GM18858 (cell line): ENCODE data around the gene TRABD2A.

Experiments
- ATAC-seq: cut with Tn5 transposase; IDR thresholded peaks from one replicate; pipeline ENCODE4 v1.9.1; 2021; ENCODE audit not compliant: unreplicated experiment

The TRABD2A gene

DNA sequence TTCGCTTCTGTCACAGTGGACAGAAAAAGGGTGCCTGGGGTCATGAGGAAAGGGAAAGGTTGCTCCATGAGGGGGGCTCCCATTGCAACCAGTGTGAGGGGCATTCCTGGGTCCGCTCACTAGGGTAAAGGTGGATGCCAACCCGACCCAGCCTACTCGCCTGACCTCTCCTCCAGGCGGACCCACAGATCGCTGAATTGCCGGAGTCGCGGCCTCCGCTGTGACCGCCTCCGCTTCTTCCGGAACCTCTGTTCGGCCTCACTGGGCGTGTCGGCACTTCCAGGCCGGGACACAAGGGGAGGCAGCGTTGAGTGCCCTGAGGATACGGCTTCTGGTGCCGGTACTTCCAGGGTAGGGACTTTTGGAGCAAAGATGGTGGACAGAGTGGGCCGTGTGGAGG lies 57.1 kb downstream of the TRABD2A start:
- ATAC-seq: no peak

DNA sequence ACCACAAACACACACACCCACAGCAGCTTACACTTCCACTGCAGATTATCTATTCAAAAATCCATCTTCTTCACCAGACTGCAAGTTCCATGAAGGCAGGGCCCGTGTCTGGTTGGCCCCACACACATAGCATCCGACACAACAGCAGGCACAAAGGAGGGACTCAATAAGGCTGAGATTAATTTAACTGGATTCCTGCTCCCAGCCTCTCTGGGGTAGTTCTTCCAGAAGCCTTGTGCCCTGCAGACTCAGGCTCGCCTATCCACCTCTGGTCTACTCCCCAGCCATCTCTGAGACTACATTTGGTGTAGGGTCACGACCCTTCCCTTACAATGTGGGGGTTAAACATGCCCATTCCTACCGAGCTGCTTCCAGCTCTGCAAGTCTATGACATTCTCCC lies 57.7 kb downstream of the TRABD2A start:
- no peak for ATAC-seq

DNA sequence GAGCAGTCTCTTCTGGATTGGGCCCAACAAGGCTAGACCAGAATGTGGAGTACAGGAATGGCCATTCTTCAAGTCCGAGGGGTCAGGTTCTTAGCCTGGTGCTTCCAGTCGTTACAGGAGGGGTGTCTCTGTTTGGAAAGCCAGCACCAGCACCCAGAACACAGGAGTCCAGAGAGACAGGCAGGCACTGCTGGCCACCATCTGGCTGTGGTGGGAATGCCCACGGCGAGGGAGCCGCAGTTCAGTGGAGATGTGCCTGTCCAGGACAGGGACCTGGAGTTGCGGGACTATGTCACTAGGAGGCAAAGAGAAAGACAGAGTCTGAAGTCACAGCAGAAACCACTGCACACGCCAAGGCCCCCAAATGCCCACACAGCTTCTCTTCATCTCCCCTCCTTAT lies 59.1 kb downstream of the TRABD2A start:
- ATAC-seq: no peak

DNA sequence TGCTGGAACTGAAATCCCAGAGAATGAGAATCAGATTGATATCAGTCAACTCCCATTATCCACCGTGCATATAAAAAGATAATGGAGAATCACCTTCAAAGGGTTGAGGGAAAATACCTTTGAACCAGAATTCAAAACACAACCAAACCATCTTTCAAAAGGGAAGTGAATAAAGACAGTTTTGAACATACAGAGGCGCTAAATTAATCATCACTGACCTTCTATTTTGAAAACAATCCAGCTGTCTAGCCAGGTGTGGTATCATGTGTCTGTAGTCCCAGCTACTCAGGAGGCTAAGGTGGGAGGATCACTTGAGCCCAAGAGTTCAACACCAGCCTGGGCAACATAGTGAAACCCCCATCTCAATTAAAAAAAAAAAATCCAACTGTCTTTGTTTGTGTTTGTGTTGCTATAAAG lies 63.6 kb downstream of the TRABD2A start:
- peak; percentile 96 for ATAC-seq

DNA sequence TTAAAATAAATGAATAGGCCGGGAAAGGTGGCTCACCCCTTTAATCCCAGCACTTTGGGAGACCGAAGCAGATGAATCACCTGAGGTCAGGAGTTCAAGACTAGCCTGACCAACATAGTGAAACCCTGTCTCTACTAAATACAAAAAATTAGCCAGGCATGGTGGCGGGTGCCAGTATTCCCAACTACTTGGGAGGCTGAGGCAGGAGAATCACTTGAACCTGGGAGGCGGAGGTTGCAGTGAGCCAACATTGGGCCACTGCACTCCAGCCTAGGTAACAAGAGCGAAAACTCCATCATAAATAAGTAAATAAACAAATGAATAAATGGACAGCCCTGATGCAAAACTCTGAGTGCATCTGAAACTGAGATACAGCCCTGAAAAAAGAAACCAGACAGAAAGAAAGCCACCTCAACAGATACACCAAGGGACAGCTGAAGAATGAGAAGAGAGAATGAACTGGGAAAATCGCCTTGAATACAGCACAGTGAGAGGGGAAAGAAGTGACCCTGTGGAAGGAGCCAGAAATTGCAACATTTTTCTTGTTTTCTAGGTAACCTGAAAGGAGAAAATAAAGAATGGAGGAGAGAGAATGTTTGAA lies 64.4 kb downstream of the TRABD2A start:
- peak; percentile 58 for ATAC-seq

DNA sequence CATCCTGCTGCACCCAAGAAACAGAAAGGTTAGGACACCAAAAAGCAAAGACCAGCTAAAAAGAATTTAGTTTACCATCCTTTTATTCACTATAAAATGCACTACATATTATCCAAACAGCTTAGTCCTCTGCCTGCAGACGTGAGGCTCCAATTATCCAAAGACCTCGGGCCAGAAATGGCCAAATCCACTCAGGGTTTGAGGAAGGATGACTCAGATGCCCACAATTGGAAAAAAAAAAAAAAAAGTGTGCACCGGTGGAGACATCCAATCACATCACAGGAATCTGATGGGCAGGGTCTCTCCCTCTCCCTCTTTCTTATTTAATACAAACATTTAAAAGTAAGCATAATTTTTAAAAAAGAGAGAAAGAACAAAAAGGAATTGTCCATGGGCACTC lies 65.7 kb downstream of the TRABD2A start:
- no peak for ATAC-seq

DNA sequence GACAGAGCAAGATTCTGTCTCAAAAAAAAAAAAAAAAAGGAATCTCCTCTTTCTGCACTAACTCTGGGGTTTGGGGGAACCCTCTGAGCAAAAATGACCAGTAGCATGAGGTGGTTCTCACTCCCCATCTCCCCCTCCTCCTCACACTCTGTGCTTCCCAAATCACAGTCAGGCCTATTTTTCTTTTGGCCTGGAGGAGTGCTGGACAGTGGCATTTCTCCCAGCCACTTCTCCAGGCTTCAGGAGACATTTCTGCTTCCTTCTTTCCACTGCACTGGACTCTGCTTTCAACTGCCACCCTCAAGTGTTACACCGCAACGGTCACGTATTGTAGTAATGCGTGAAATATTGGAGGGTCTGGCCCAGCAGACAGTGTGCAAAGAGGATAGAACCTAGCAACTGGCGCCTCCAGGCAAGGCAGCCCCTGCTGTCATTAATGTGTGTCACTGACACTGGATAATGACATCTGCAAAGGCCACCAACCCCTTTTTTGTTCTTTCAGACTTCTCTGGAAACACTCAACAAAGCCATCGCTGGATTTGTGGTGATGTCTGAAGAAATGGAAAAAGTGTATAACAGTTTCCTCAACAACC lies 68.9 kb downstream of the TRABD2A start:
- no peak for ATAC-seq

DNA sequence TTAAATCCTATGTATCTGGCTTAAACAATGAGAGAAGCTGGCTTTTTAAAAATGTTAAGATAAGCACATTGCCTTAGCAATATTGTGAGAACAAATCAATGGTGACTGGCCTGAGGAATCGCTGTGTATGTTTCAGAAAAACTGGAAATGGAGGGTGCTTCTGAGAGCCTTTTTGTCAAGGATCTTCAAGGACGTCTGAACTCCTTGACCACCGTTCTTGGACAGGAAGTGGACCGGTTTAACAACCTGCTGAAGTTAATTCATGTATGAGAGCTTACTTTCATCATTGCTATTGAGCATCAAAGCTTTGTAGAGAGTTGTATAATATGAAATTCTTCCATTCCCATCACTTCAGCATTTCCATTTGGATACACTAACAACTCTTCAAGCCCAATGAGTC lies 72.6 kb downstream of the TRABD2A start:
- ATAC-seq: no peak

DNA sequence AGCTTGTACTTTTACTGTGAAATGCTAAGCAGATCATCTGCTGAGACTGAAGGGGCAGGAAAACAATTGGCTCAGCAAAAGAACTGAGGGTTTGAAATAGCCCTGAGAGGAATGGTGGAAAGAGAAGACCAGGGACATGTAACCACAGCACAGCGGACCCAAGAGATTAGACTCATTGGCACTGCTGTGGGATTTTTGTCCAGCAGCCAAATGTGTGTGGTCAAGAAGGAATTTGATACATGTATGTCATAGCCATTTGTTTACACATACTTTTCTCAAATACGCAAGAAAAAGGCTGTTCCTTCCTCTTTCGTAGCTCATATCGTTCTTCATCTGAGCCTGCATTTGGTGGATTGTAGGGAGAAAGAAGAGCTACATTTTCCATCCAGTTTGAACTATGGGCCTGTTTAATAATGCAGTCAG lies 73.8 kb downstream of the TRABD2A start:
- no peak for ATAC-seq

DNA sequence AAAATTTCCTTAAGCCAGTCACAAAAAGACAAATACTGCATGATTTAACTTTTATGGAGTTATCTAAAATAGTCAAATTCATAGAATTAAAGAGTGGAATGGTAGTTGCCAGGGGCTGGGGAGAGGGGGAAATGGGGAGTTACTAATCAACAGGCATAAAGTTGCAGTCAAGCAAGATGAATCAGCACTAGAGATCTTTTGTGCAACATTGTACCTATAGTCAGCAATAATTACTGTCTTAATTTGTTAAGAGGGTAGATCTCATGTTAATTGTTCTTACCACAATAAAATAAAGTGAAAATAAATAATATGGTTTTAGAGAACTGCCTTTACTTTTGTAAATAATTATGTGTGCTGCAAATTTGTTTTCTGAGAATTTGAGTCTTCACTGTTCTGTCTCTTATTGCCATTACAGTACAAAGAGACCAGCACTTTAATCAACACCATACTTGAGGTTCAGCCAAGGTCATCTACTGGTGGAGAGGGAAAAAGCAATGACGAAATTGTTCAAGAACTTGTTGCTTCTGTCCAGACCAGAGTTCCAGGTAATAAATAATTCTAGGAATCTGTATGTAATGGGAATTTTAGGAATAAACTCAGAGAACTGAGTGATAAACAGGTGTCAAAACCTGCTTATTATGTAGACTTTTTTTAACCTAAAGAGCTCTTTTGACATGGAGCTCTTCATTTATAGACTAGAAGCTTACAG lies 75.5 kb downstream of the TRABD2A start:
- no peak for ATAC-seq

DNA sequence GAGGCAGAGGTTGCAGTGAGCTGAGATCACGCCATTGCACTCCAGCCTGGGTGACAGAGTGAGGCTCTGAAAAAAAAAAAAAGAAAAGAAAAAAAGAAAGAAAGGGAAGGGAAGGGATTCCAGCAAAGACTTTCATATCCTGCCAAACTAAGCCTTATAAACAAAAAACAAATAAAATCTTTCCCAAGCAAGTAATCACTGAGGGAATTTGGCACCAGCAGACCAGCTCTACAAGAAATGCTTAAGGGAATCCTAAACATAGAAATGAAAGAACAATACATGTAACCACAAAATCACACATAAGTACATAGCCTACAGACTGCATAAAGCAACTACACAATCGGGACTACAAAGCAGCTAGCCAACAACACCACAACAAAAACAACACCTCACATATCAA lies 79.1 kb downstream of the TRABD2A start:
- ATAC-seq: no peak

DNA sequence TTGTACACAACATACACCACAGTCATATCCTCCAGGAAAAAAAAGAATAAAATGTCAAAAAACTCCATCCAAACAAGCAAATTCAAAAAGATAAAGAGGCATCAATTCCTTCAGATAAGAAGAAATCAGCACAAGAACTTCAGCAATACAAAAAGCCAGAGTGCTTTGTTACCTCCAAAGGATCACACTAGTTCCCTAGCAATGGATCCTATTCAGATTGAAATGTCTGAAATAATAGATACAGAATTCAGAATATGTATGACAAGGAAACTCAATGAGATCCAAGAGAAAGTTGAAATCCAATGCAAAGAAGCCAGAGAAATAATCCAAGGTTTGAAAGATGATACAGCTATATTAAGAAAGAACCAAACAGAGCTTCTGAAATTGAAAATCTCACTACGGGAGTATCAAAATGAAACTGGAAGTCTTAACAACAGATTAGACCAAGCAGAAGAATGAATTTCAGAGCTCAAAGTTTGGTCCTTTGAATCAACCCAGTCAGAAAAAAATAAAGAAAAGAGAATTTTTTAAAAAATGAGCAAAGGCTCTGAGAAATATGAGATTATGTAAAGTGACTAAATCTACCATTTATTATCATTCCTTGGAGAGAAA lies 80.6 kb downstream of the TRABD2A start:
- ATAC-seq: peak; percentile 94

DNA sequence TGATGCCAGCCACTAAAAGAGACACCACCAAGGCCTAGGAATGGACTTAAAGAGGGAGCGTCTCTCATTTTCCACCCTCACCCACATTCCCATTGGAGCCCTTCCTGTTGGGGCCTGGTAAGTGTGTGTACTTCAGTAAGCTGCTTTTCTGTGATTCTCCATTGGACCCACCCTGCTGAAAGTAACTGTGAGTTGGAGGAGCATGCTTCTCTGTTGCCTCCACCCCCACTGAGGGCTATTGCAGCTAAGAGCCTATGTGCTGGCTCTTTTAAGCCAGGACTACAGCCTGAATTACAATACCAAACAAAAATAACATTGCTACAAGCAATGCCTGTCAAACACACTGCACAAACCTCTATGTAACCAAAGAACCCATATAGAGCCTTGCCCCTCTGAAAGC lies 81.1 kb downstream of the TRABD2A start:
- ATAC-seq: no peak

DNA sequence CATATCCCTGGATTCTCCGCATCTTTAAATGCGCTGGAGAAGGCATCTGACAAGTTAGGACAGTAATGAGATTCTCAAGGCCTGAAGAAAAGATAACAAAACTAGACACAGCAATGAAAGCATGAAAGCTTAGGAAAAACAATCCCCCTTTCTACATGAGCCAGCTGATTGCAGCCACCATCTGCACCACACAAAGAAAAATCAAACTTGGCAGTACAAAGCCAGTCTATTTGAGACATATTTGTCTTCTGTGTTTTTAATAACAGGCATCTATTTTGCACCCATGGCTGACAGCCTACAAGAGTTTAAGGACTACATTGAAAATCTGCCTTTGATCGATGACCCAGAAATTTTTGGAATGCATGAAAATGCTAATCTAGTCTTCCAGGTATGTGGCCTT lies 83.6 kb downstream of the TRABD2A start:
- ATAC-seq: no peak

DNA sequence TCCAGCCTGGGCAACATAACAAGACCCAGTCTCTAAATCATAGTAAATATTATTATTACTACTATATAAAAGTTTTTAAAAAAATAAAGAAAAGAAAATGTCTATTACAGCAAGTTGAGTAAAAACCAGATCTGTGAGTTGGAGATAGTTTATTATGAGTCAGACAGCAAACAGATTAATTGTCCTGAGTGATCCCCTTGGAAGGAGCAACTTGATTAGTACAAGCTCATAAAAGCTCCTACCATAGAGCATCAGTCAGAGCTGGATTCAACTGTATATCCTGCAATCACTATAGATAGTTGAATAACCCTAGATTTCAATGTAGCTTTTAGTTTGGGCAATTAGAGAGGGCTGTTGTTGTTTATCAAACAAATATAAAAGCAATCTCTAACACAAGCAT lies 84.1 kb downstream of the TRABD2A start:
- ATAC-seq: no peak

DNA sequence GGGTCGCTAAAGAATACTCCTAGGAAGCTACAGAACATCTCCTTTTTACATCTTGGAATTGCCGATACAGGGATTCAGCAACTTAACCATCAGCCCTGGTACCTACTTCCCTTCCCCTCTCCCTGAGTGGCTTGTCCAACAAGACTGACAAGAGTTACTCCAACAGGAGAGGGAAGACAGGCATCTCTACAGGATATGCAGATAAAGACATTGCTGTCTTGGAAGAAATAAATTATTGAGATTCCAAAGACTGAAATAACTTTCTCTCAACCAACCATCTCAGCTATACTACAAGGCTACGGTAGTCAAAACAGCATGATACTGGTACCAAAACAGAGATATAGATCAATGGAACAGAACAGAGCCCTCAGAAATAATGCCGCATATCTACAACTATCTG lies 87.2 kb downstream of the TRABD2A start:
- no peak for ATAC-seq

DNA sequence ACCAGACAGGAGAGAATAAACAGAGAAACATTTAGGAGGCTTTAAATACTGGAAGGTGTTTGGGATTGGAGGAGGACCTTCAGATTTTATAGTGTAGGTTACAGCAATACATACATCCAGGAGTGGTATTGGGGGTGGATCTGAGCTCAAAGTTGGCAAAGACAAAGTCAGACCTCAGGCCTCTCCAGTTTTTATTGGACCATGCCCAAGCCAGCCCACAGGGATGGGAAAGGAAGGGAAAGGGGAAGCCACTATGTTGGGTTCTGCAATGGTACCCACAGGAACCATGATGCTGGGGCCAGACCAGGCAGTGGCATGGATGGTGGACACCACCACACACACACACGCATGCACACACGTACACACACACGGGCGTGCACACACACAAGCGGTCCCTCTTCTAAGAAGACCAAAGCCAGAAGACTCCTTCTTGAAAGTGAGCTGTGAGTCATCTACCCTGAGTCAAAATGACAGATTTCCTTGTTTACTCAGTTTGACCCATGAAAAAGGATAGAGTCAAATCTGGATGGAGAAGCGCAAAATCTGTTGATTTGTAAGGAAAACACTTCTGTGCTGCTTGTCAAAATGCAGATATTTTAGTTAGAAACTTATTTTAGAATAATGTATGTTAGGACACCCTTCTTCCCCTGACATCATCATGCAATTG lies 87.9 kb downstream of the TRABD2A start:
- ATAC-seq: no peak

DNA sequence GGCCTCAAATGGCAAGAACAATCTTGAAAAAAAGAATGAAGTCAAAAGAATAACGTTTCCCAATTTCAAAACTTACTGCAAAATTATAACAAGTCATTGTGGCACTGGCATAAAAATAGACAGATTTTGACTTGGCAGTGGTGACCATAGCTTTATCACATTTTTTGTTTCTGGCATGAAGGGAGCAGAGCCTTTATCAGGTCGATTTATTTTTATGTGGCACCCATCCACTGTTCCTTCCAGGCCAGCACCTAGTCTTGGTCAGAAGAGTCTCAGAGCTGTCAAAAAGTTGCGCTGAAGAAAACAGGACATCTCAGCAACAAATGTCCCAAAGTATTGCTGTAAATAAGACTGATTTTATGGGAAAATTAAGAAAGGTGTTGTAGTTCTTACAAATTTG lies 92.4 kb downstream of the TRABD2A start:
- no peak for ATAC-seq

DNA sequence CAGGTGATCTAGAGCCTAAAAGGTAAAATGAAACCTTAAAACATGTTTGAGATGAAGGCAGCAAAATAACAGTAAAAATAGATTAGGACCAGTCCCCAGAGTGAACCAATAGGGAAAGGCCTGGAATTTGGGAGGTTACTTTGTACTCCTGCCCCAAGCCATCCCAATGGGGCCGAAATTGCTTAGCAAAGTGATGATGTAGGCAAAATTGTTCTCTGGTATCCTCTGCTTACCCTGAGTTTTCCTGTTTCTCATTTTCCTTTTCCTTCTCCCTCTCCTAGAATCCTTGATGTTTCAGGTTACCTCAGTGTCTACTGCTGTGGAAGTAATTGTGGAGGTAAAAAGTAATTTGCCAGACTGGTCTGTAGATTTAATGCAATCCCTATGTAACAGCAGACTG lies 92.9 kb downstream of the TRABD2A start:
- no peak for ATAC-seq

DNA sequence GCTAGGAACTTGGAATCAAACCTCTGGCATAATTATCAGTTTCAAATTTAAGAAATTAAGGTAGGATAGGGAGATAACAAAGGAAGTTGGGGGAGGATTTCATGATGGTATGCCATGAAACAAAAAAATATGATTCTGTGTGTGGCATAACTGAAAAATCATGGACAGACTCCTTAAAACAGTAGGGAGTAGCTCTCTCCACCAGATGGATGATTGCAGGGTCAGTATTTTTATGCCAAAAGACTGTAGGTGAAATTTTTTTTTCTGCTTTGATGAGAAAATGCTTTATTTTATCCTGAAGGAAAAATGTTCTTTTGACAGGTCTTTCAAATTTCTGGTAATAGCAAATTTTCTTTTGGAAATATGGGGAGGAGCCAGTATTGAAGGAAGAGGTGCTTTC lies 94.3 kb downstream of the TRABD2A start:
- ATAC-seq: no peak

DNA sequence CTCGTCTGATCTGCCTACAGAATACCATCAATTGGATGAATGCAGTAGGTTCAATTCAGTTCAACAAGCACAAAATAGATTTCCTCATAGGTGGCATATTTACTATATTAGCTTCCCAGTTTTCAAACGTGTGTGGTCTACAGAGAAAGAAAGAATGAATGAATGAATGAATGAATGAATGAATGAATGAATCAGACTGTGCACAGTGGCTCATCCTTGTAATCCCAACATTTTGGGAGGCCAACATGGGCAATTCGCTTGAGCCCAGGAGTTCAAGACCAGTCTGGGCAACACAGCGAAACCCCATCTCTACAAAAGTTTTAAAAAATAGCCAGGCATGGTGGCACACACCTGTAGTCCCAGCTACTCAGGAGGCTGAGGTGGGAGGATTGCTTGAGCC lies 94.9 kb downstream of the TRABD2A start:
- ATAC-seq: no peak
